Suprapubic skin (tissue), 3 donors: Measurements from ENCODE around the gene CDH11.

Experiments
- CTCF ChIP-seq, 2 donors: fragments of 200-600 bp in 1 of 2; fragments of 450-650 bp in 1 of 2; sonication (generic) in 1 of 2; IDR thresholded peaks; one replicate each; pipeline ENCODE4 v1.5.1; 2016 to 2019; ENCODE audit warnings: antibody characterized with exemption in 2 of 2, mild to moderate bottlenecking in 1 of 2, moderate library complexity in 1 of 2
- POLR2AphosphoS5 ChIP-seq, 3 donors: sonication (generic); formaldehyde crosslinking; IDR thresholded peaks; one replicate each; pipeline ENCODE4 v1.6.1; 2017; ENCODE audit warnings: antibody characterized with exemption in 3 of 3

- no peak for TF ChIP-seq CTCF (IDR thresholded peaks at IDR 0.05)
- no peak for TF ChIP-seq POLR2AphosphoS5 (IDR thresholded peaks at IDR 0.05)
These were observed 188.0 kb downstream of the CDH11 start for GRCh38 chr16:64933885-64934284.
